Activated naive CD4-positive, alpha-beta T cell treated with anti-CD3 and anti-CD28 coated beads for 36 hours (primary cell): ENCODE measurements around the gene CAMK1D. TPM values are rescaled to one million over a fixed set of nuclear protein-coding genes. Genes with fewer than 3 reads are reported as not detected.
A peak's percentile ranks its signal among the peaks of the same experiment; 100 is the strongest.
"Not testable (repeated sequence)": the region's sequence is repeated elsewhere in the genome, so short reads cannot be mapped to it uniquely, and the experiment has no call there.

Experiments
- CTCF ChIA-PET: fragments of 350-600 bp; sonication (Branson Sonifier 250); formaldehyde crosslinking; loops from one replicate; lab custom pipeline; 2021; ENCODE audit warnings: antibody characterized with exemption; lab: Charles Lee
- DNase-seq: peaks from one replicate; pipeline ENCODE4 v3.0.0-alpha.2; 2020
- H3K27ac Mint-ChIP-seq: one replicate; pipeline ENCODE4 v1.8.0; 2021; ENCODE audit warnings: mild to moderate bottlenecking, mixed read lengths
- H3K27me3 Mint-ChIP-seq: one replicate; pipeline ENCODE4 v1.8.0; 2021; ENCODE audit warnings: low read depth, mixed read lengths
- H3K36me3 Mint-ChIP-seq: one replicate; pipeline ENCODE4 v1.8.0; 2021; ENCODE audit warnings: low read depth, mixed read lengths
- H3K4me1 Mint-ChIP-seq: one replicate; pipeline ENCODE4 v1.8.0; 2021; ENCODE audit warnings: low read depth, mixed read lengths
- H3K4me3 Mint-ChIP-seq: one replicate; pipeline ENCODE4 v1.8.0; 2021; ENCODE audit warnings: mild to moderate bottlenecking, moderate library complexity, mixed read lengths
- H3K9me3 Mint-ChIP-seq: one replicate; pipeline ENCODE4 v1.8.0; 2021; ENCODE audit warnings: mixed read lengths
- intact Hi-C: fragments of 100-400 bp; cut with micrococcal nuclease; formaldehyde crosslinking; loops from one replicate; pipeline ENCODE4 v1.15.1; 2023
- total RNA-seq, 2 experiments: library from RNA; stranded (reverse); gene quantifications; one replicate each; pipeline ENCODE4 v1.2.3, GENCODE V29; 2021

Gene CAMK1D
- total RNA-seq, 2 experiments from 2014 or later, result 9.5 to 11.3 TPM

DNA sequence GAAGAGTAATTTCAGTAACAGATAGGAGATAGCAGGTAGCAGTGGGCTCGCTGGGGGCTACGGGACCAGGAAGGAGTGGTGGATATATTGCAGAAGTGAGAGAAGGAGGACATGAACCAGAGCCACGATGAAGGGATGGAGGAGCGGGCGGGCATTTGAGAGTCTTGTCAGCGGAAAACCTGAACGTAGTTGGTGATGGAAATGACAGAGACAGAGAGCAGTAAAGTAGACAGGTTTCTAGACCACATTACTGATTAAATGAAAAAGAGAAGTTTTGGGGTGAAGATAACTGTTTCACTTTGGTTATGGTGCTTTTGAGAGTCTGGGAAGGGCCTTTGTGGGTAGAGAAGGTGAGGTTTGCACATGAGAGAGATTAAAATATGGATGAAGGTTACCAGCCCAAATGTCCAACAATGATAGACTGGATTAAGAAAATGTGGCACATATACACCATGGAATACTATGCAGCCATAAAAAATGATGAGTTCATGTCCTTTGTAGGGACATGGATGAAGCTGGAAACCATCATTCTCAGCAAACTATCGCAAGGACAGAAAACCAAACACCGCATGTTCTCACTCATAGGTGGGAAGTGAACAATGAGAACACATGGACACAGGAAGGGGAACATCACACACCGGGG lies 196.9 kb downstream of the CAMK1D start:
- H3K4me3 Mint-ChIP-seq, H3K36me3 Mint-ChIP-seq, H3K27me3 Mint-ChIP-seq, DNase-seq, H3K9me3 Mint-ChIP-seq, CTCF ChIA-PET, H3K27ac Mint-ChIP-seq: not testable (repeated sequence)
- intact Hi-C loops, result loop anchor here (5.0 kb wide), 1 partner anchor 46 kb away; no protein-coding TSS in a partner anchor
- peaks cover 30% of the 10 kb centered on the region for H3K4me1 Mint-ChIP-seq

DNA sequence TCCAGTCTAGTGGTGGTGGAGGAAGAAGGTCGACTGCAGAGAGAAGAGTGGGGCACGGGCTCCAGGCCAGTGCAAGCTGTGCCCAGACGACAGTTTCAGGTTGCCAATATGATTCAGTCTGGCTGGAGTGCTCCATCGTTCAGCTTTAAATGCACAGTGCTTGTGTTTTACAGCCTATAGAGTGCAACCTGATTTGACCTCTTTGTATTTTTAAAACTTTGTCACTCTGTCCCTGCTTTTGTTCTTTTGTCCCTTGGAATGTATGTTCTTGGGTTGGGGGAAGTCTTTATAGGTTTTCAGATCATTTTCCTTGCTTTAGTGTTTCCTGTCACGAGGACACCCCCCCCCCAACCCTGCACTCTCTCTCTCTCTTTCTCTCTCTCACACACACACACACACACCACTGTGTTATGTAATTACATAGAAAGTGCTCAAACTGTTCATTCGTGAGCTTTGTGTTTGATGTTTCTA lies 198.0 kb downstream of the CAMK1D start:
- H3K4me3 Mint-ChIP-seq, result peak overlapping the region; percentile 20

DNA sequence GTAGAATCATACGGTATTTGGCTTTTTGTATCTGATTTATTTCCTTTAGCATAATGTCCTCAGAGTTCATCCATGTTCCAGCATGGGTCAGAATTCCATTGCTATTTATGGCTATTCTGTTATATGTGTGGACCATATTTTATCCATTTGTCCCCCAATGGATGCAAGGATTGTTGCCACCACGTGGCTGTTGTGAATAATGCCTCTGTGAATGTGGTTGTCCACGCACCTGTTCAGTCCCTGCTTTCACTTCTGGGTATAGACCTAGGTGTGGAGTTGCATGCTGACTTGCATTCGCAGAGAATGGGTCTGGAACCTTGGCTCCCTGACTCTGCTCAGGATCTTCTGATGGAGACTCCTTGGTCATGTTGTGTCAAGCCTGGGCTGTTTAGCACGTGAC lies 199.9 kb downstream of the CAMK1D start:
- Mint-ChIP-seq H3K9me3 (peaks cover 7% of the 10 kb centered on the region), H3K27ac (no peak overlapping the region), H3K4me3 (no peak overlapping the region), H3K27me3 (no peaks in the 10 kb centered on the region), H3K36me3 (no peaks in the 10 kb centered on the region), H3K4me1 (peaks cover 26% of the 10 kb centered on the region)
- CTCF ChIA-PET, result interaction anchor here (0.6 kb wide), 1 partner anchor 1482 kb away, joined by 4 read pairs; no protein-coding TSS in a partner anchor
- intact Hi-C loops, result loop anchor here (5.0 kb wide), 1 partner anchor 43 kb away; no protein-coding TSS in a partner anchor
- peak; percentile 11 for DNase-seq

More for the DNA sequence above, 198.0 kb downstream of the CAMK1D start:
- CTCF ChIA-PET, result interaction anchor here (1.1 kb wide), 1 partner anchor 17 kb away, joined by 7 read pairs; no protein-coding TSS in a partner anchor
- intact Hi-C loops, result loop anchor here (5.0 kb wide), 1 partner anchor 45 kb away; no protein-coding TSS in a partner anchor
- Mint-ChIP-seq H3K36me3 (no peaks in the 10 kb centered on the region), H3K27me3 (no peaks in the 10 kb centered on the region), H3K27ac (peak overlapping the region; percentile 64), H3K9me3 (peaks cover 7% of the 10 kb centered on the region), H3K4me1 (peaks cover 26% of the 10 kb centered on the region)
- no peak for DNase-seq

DNA sequence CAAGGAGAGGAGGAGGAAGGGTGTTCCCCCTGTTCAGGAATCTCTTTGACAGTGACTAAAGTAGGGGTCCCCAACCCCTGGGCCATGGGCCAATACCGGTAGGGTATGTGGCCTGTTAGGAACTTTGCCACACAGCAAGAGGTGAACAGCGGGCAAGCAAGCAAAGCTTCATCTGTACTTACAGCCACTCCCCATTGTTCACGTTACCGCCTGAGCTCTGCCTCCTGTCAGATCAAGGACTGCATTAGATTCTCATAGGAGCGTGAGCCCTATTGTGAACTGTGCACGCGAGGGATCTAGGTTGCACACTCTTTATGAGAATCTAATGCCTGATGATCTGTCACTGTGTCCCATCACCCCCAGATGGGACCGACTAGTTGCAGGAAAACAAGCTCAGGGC lies 201.6 kb downstream of the CAMK1D start:
- intact Hi-C loops, result no loop called here
- Mint-ChIP-seq H3K27me3 (no peaks in the 10 kb centered on the region), H3K4me3 (no peak overlapping the region), H3K27ac (no peak overlapping the region), H3K36me3 (peaks cover 3% of the 10 kb centered on the region), H3K9me3 (peaks cover 4% of the 10 kb centered on the region), H3K4me1 (peaks cover 19% of the 10 kb centered on the region)
- DNase-seq, result no peak
- CTCF ChIA-PET, result no interaction called here

DNA sequence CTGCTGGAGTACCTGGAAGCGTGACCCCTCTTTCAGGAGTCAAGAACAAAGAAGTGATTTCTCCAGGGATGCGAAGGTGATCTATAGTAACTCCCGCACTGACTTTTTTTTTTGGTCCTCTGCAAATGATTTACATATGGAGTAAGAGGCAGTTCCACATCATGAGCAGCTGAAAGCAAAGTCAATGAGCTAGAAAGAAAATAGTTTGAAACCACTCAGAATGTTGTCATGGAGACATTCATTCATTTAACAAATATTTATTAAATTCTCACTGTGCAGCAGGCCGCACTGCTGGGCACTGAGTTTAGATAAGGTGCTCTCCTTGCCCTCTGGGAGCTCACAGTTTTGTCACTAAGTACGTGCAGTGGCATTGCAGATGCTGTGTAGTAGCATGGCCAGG lies 206.7 kb downstream of the CAMK1D start:
- Mint-ChIP-seq H3K4me1 (no peaks in the 10 kb centered on the region), H3K4me3 (no peak overlapping the region), H3K36me3 (peaks cover 3% of the 10 kb centered on the region), H3K27ac (no peak overlapping the region), H3K27me3 (no peaks in the 10 kb centered on the region), H3K9me3 (no peaks in the 10 kb centered on the region)
- intact Hi-C loops, result no loop called here
- CTCF ChIA-PET, result no interaction called here
- DNase-seq, result no peak

DNA sequence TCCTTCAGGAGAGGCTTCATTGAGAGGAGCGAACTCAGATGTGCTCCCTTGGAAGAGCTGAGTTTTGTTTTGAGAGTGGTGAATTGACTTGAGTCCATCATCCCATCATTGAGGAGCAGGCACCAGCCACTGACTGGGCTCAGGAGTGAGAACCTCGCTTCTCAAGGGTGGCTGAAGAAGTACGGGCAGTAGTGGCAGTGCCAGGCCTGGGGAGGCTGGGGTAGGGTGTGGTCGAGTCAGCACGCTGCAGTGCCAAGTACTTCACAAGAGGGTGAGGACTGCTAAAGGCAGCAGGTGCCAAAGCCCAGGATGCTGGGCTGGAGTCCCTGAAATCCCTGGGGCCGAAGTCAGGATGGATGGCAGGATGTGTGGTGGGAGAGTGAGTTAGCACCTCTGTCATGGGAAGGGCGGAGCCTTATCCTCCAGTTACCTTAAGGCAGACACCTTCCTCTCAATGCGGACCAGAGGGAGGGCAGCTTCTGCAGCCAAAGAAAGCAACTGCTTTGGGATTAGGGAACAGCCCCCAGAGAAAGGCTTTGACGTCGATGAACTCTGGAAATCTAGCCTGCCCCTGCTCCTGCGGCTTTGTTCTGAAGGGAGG lies 210.3 kb downstream of the CAMK1D start:
- Mint-ChIP-seq H3K4me1 (peaks cover 21% of the 10 kb centered on the region), H3K4me3 (no peak overlapping the region), H3K27me3 (no peaks in the 10 kb centered on the region), H3K36me3 (peaks cover 3% of the 10 kb centered on the region), H3K9me3 (no peaks in the 10 kb centered on the region), H3K27ac (no peak overlapping the region)
- CTCF ChIA-PET, result no interaction called here
- intact Hi-C loops, result no loop called here
- DNase-seq, result no peak

DNA sequence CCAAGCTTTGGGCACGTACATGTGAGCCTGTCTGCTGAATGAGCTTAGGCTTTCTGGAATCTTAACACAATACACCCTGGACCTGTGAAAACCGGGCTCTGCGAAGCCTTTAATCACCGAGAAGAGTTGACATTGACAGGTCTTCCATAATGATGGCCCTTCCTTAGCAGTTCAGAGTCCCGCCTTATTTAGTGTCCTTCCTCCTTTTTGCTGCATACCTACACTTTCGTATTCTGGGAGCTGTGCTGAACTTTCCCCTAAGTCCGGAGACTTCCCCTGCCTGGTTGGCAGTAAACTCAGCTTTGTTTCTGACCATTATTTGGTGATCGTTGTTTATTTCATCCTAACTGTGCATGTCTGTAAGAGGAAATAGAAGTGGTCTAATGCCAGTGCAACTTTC lies 212.0 kb downstream of the CAMK1D start:
- CTCF ChIA-PET, result no interaction called here
- DNase-seq, result no peak
- Mint-ChIP-seq H3K27ac (no peak overlapping the region), H3K9me3 (no peaks in the 10 kb centered on the region), H3K36me3 (no peaks in the 10 kb centered on the region), H3K4me1 (peaks cover 21% of the 10 kb centered on the region), H3K4me3 (no peak overlapping the region), H3K27me3 (no peaks in the 10 kb centered on the region)
- intact Hi-C loops, result no loop called here

DNA sequence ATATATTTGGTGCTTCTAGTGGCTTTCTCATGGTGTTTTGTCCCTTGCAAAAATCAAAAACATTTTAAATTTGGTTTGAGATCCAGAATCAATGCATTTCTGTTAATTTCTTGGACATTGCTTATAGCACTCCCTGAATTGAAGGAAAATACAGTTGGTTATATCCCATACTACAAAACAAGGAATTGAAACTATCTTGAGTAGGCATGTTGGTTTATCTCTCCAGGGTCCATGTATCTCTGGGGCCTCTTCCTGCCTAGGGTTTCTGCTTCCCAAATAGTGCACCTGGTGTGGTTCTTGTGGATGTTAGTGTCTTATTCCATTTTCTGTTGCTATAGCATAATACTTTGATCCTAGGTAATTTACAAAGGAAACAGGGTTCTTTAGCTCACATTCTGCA lies 212.4 kb downstream of the CAMK1D start:
- intact Hi-C loops, result no loop called here
- no peaks in the 10 kb centered on the region for H3K36me3 Mint-ChIP-seq
- no peak overlapping the region for H3K4me3 Mint-ChIP-seq
- DNase-seq, result no peak
- no peaks in the 10 kb centered on the region for H3K9me3 Mint-ChIP-seq
- no peaks in the 10 kb centered on the region for H3K27me3 Mint-ChIP-seq
- H3K27ac Mint-ChIP-seq, result no peak overlapping the region
- CTCF ChIA-PET, result no interaction called here
- H3K4me1 Mint-ChIP-seq, result peaks cover 21% of the 10 kb centered on the region

DNA sequence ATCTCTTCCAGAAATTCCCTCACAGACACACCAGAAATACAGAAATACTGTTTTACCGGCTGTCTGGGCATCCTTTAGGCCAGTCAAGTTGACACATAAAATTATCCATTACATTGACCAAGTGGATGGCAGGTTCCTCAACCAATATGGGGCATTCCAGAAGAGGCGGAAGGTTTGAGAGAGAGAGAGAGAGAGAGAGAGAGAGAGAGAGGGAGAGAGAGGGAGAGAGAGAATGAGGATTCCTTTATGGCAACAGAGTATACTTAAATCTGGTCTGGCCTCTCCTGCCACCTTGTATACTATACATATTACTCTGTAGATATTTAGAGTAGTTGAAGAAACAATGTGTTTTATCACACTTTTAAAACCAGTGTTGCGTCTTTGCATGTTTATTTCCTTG lies 214.1 kb downstream of the CAMK1D start:
- no peak overlapping the region for H3K27ac Mint-ChIP-seq
- H3K4me3 Mint-ChIP-seq, result no peak overlapping the region
- CTCF ChIA-PET, result interaction anchor here (0.7 to 1.0 kb wide), 2 partner anchors 15 to 16 kb away, joined by 3 to 7 read pairs; no protein-coding TSS in a partner anchor
- H3K27me3 Mint-ChIP-seq, result no peaks in the 10 kb centered on the region
- H3K9me3 Mint-ChIP-seq, result no peaks in the 10 kb centered on the region
- H3K4me1 Mint-ChIP-seq, result peaks cover 26% of the 10 kb centered on the region
- H3K36me3 Mint-ChIP-seq, result no peaks in the 10 kb centered on the region
- intact Hi-C loops, result no loop called here
- DNase-seq, result no peak

DNA sequence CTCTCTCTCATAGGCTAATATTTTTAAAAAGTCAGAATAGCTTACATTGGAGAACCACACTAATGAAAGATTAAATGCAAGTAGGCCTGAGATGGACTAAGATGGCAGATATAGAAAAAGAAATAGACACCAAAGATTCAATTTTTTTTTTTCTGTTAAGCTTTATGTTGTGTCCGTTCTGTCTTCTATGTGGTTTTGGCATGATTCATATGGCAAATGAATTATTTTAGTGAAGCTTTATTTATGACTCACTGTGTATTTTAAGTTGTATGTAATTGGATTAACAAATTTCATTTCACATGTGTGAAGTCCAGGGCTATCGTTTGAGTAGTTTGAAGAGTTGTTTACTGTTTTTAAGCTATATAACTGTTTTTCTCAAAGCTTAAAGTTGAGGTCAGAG lies 214.8 kb downstream of the CAMK1D start:
- no peak for DNase-seq
- no peaks in the 10 kb centered on the region for H3K36me3 Mint-ChIP-seq
- intact Hi-C loops, result no loop called here
- H3K27ac Mint-ChIP-seq, result peak overlapping the region; percentile 50
- H3K27me3 Mint-ChIP-seq, result no peaks in the 10 kb centered on the region
- H3K4me1 Mint-ChIP-seq, result peaks cover 27% of the 10 kb centered on the region
- H3K9me3 Mint-ChIP-seq, result no peaks in the 10 kb centered on the region
- CTCF ChIA-PET, result interaction anchor here (0.6 to 1.7 kb wide), 3 partner anchors 17 to 298 kb away, joined by 3 to 7 read pairs (median 5); no protein-coding TSS in a partner anchor
- H3K4me3 Mint-ChIP-seq, result no peak overlapping the region

DNA sequence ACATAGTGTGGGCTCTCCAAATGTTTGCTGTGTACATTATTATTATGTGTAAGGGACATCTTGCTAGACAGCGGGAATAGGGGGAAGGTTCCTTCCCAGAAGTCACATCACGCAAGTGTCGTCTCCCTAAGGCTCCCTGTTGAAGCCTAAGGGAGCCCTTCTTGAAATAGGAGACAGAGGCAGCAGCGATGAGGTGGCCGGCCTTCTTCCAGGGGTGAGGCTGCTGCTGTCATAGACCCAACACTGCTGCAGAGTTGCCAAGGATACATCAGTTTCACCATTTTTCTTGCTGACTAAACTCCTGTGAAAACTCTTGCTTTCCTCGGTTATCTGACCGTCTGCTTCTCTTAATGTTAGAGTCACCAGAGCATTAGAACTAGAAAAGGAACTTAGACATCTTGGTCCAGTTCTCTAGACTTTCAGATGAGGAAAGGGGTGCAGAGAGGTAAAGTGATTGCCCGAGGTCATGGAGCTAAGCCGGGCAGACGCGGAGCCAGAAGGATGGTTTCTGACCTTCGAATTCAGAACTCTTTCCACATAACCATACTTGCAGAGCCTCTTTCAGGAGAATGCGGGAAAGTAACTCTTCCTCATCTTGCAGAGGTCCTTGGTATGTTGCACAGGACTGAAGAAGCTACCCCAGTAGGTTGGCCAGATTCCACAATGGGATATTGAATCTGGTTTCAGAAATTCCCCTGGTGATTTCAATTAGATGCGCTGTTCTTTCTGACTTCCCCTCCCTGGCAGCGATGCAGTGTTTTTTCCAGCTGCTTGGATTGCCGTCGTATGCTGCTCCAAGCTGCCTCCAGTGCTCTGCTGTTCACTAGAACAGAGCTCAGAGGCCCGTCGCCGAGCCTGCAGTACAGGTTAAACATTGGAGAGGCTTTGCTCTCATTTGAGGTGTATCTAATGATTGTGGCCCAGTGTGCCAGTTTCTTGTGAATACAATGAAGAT lies 217.1 kb downstream of the CAMK1D start:
- CTCF ChIA-PET, result interaction anchor here (0.6 kb wide), 2 partner anchors 12 to 302 kb away, joined by 3 to 5 read pairs; no protein-coding TSS in a partner anchor
- Mint-ChIP-seq H3K9me3 (no peaks in the 10 kb centered on the region), H3K27ac (no peak overlapping the region), H3K36me3 (no peaks in the 10 kb centered on the region), H3K27me3 (no peaks in the 10 kb centered on the region), H3K4me1 (peaks cover 27% of the 10 kb centered on the region), H3K4me3 (no peak overlapping the region)
- DNase-seq, result no peak
- intact Hi-C loops, result no loop called here
